Activated CD4-positive, alpha-beta memory T cell treated with anti-CD3 and anti-CD28 coated beads for 36 hours (primary cell): ENCODE results near the gene CCDC89. TPM values are rescaled to one million over a fixed set of nuclear protein-coding genes. Genes with fewer than 3 reads are reported as not detected.
A peak's percentile ranks its signal among the peaks of the same experiment; 100 is the strongest.
"Not testable (repeated sequence)": the region's sequence is repeated elsewhere in the genome, so short reads cannot be mapped to it uniquely, and the experiment has no call there.

Experiments
- CTCF ChIA-PET: fragments of 350-600 bp; sonication (Branson Sonifier 250); formaldehyde crosslinking; loops from one replicate; lab custom pipeline; 2021; ENCODE audit warnings: antibody characterized with exemption, inconsistent platforms; lab: Charles Lee
- POLR2A ChIA-PET: fragments of 350-600 bp; sonication (Branson Sonifier 250); formaldehyde crosslinking; loops from one replicate; lab custom pipeline; 2021; ENCODE audit warnings: antibody characterized with exemption; lab: Charles Lee
- DNase-seq: peaks from one replicate; pipeline ENCODE4 v3.0.0-alpha.2; 2020
- H3K27ac Mint-ChIP-seq: one replicate; pipeline ENCODE4 v1.8.0; 2021; ENCODE audit warnings: mixed read lengths
- H3K27me3 Mint-ChIP-seq: one replicate; pipeline ENCODE4 v1.8.0; 2021; ENCODE audit warnings: mixed read lengths
- H3K36me3 Mint-ChIP-seq: one replicate; pipeline ENCODE4 v1.8.0; 2021; ENCODE audit warnings: mixed read lengths
- H3K4me1 Mint-ChIP-seq: one replicate; pipeline ENCODE4 v1.8.0; 2021; ENCODE audit warnings: low read depth, mixed read lengths
- H3K4me3 Mint-ChIP-seq: one replicate; pipeline ENCODE4 v1.8.0; 2021; ENCODE audit warnings: mild to moderate bottlenecking, mixed read lengths
- H3K9me3 Mint-ChIP-seq: one replicate; pipeline ENCODE4 v1.8.0; 2021; ENCODE audit warnings: mixed read lengths
- intact Hi-C: fragments of 100-400 bp; cut with micrococcal nuclease; formaldehyde crosslinking; loops from one replicate; pipeline ENCODE4 v1.15.1; 2023
- total RNA-seq, 2 experiments: library from RNA; stranded (reverse); gene quantifications; one replicate each; pipeline ENCODE4 v1.2.3, GENCODE V29; 2021

Gene CCDC89
- total RNA-seq, 2 experiments from 2014 or later, result not detected

- ChIA-PET CTCF (interaction anchor here (0.7 to 2.6 kb wide), 9 partner anchors 14 to 191 kb away, joined by 4 to 13 read pairs (median 4); partner anchors contain the start of genes DLG2, TMEM126A and TMEM126B), POLR2A (interaction anchor here (0.7 to 2.6 kb wide), 9 partner anchors 12 to 556 kb away, joined by 3 to 38 read pairs (median 3); partner anchors contain the start of genes TMEM126A and TMEM126B)
- H3K27ac Mint-ChIP-seq, result peak overlapping the region; percentile 99
- peak; percentile 93 for DNase-seq
- no peaks in the 10 kb centered on the region for H3K9me3 Mint-ChIP-seq
- peaks cover 42% of the 10 kb centered on the region for H3K36me3 Mint-ChIP-seq
- no peaks in the 10 kb centered on the region for H3K27me3 Mint-ChIP-seq
- intact Hi-C loops, result loop anchor here (1.0 to 10.0 kb wide), 5 partner anchors 69 to 1079 kb away; partner anchors contain the start of genes HIKESHI and PICALM
- peaks cover 37% of the 10 kb centered on the region for H3K4me1 Mint-ChIP-seq
- H3K4me3 Mint-ChIP-seq, result peak overlapping the region; percentile 99
Measured at GRCh38 chr11:85663753-85664614, 22.0 kb downstream of the CCDC89 start.

GRCh38 chr11:85663080-85663752 is 22.8 kb downstream of the CCDC89 start:
- ChIA-PET POLR2A (interaction anchor here (0.7 to 2.6 kb wide), 9 partner anchors 11 to 557 kb away, joined by 3 to 38 read pairs (median 3); partner anchors contain the start of genes TMEM126A and TMEM126B), CTCF (interaction anchor here (0.7 to 2.6 kb wide), 7 partner anchors 14 to 191 kb away, joined by 4 to 13 read pairs (median 5); partner anchors contain the start of genes DLG2, TMEM126A and TMEM126B)
- H3K27me3 Mint-ChIP-seq, result no peaks in the 10 kb centered on the region
- H3K36me3 Mint-ChIP-seq, result peaks cover 48% of the 10 kb centered on the region
- no peaks in the 10 kb centered on the region for H3K9me3 Mint-ChIP-seq
- H3K4me1 Mint-ChIP-seq, result peaks cover 44% of the 10 kb centered on the region
- intact Hi-C loops, result loop anchor here (2.0 to 10.0 kb wide), 3 partner anchors 162 to 1080 kb away; partner anchors contain the start of gene HIKESHI
- DNase-seq, result peak; percentile 24
- H3K4me3 Mint-ChIP-seq, result peak overlapping the region; percentile 99
- peak overlapping the region; percentile 99 for H3K27ac Mint-ChIP-seq

- DNase-seq, result no peak
- Mint-ChIP-seq H3K4me3 (peak overlapping the region; percentile 70), H3K27ac (no peak overlapping the region), H3K36me3 (peaks cover 51% of the 10 kb centered on the region), H3K27me3 (no peaks in the 10 kb centered on the region), H3K4me1 (peaks cover 46% of the 10 kb centered on the region), H3K9me3 (no peaks in the 10 kb centered on the region)
- ChIA-PET POLR2A (no interaction called here), CTCF (interaction anchor here (0.6 kb wide), 2 partner anchors 19 to 480 kb away, joined by 3 to 4 read pairs; no protein-coding TSS in a partner anchor)
- intact Hi-C loops, result loop anchor here (2.0 to 10.0 kb wide), 3 partner anchors 163 to 1081 kb away; partner anchors contain the start of gene HIKESHI
Measured at GRCh38 chr11:85661972-85662664, 23.9 kb downstream of the CCDC89 start.

GRCh38 chr11:85658180-85658579 is 27.8 kb downstream of the CCDC89 start:
- no peak for DNase-seq
- ChIA-PET CTCF (interaction anchor here (2.2 kb wide), 1 partner anchor 11 kb away, joined by 6 read pairs; the partner anchor contains the start of gene TMEM126A), POLR2A (interaction anchor here (0.9 kb wide), 1 partner anchor 10 kb away, joined by 3 read pairs; the partner anchor contains the start of gene TMEM126A)
- Mint-ChIP-seq H3K27me3 (no peaks in the 10 kb centered on the region), H3K36me3 (peaks cover 54% of the 10 kb centered on the region), H3K4me1 (peaks cover 50% of the 10 kb centered on the region), H3K27ac (no peak overlapping the region), H3K4me3 (no peak overlapping the region), H3K9me3 (no peaks in the 10 kb centered on the region)
- intact Hi-C loops, result no loop called here

GRCh38 chr11:85656777-85657176 is 29.2 kb downstream of the CCDC89 start:
- no peaks in the 10 kb centered on the region for H3K9me3 Mint-ChIP-seq
- H3K27ac Mint-ChIP-seq, result peak overlapping the region; percentile 20
- intact Hi-C loops, result no loop called here
- ChIA-PET CTCF (no interaction called here), POLR2A (interaction anchor here (1.0 to 1.3 kb wide), 2 partner anchors 9 to 28 kb away, joined by 4 read pairs; partner anchors contain the start of genes TMEM126A and TMEM126B)
- peaks cover 56% of the 10 kb centered on the region for H3K4me1 Mint-ChIP-seq
- H3K4me3 Mint-ChIP-seq, result no peak overlapping the region
- peaks cover 47% of the 10 kb centered on the region for H3K36me3 Mint-ChIP-seq
- H3K27me3 Mint-ChIP-seq, result no peaks in the 10 kb centered on the region
- no peak for DNase-seq

- POLR2A ChIA-PET, H3K27me3 Mint-ChIP-seq, intact Hi-C loops, DNase-seq, H3K9me3 Mint-ChIP-seq, H3K4me3 Mint-ChIP-seq, H3K27ac Mint-ChIP-seq: not testable (repeated sequence)
- CTCF ChIA-PET, result interaction anchor here (0.6 kb wide), 1 partner anchor 1099 kb away, joined by 3 read pairs; no protein-coding TSS in a partner anchor
- H3K36me3 Mint-ChIP-seq, result peaks cover 29% of the 10 kb centered on the region
- peaks cover 42% of the 10 kb centered on the region for H3K4me1 Mint-ChIP-seq
Measured at GRCh38 chr11:85654343-85654742, 31.7 kb downstream of the CCDC89 start.

- Mint-ChIP-seq H3K4me3 (no peak overlapping the region), H3K9me3 (no peaks in the 10 kb centered on the region), H3K27me3 (no peaks in the 10 kb centered on the region), H3K4me1 (peaks cover 40% of the 10 kb centered on the region), H3K36me3 (peaks cover 21% of the 10 kb centered on the region), H3K27ac (peak overlapping the region; percentile 54)
- intact Hi-C loops, result no loop called here
- ChIA-PET CTCF (no interaction called here), POLR2A (no interaction called here)
- DNase-seq, result no peak
Measured at GRCh38 chr11:85652786-85653447, 33.1 kb downstream of the CCDC89 start.

- H3K36me3 Mint-ChIP-seq, result peaks cover 14% of the 10 kb centered on the region
- no peaks in the 10 kb centered on the region for H3K27me3 Mint-ChIP-seq
- peak overlapping the region; percentile 6 for H3K27ac Mint-ChIP-seq
- peaks cover 37% of the 10 kb centered on the region for H3K4me1 Mint-ChIP-seq
- H3K4me3 Mint-ChIP-seq, result no peak overlapping the region
- POLR2A ChIA-PET, result interaction anchor here (1.0 to 1.5 kb wide), 2 partner anchors 9 to 196 kb away, joined by 3 to 5 read pairs; no protein-coding TSS in a partner anchor
- no peak for DNase-seq
- intact Hi-C loops, result no loop called here
- H3K9me3 Mint-ChIP-seq, result no peaks in the 10 kb centered on the region
- CTCF ChIA-PET, result no interaction called here
Measured at GRCh38 chr11:85651118-85651517, 34.9 kb downstream of the CCDC89 start.

- DNase-seq, result peak; percentile 96
- H3K27me3 Mint-ChIP-seq, result peaks cover 11% of the 10 kb centered on the region
- H3K4me1 Mint-ChIP-seq, result peaks cover 26% of the 10 kb centered on the region
- ChIA-PET POLR2A (interaction anchor here (0.6 to 3.9 kb wide), 10 partner anchors 9 to 180 kb away, joined by 3 to 38 read pairs (median 4); partner anchors contain the start of genes CREBZF, DLG2 and TMEM126B), CTCF (interaction anchor here (0.7 to 1.7 kb wide), 9 partner anchors 11 to 207 kb away, joined by 3 to 13 read pairs (median 4); partner anchors contain the start of genes CCDC83, CREBZF, DLG2 and TMEM126B)
- intact Hi-C loops, result loop anchor here (1.0 kb wide), 4 partner anchors 8 to 598 kb away; partner anchors contain the start of genes CREBZF and TMEM126B
- H3K4me3 Mint-ChIP-seq, result peak within 1 kb of the TSS; percentile 94
- H3K9me3 Mint-ChIP-seq, result no peaks in the 10 kb centered on the region
- H3K27ac Mint-ChIP-seq, result peak within 1 kb of the TSS; percentile 86
- H3K36me3 Mint-ChIP-seq, result peaks cover 5% of the 10 kb centered on the region
Measured at GRCh38 chr11:85647604-85648299, 38.2 kb downstream of the CCDC89 start, which contains the start of gene TMEM126A. Gene TMEM126A, plus strand, starts transcription at chr11:85647967. Its CDS starts 2,289 bp downstream, at chr11:85650256.
